GM21529 (cell line): Measurements from ENCODE around the gene BTBD8.

Source experiments
- ATAC-seq: cut with Tn5 transposase; IDR thresholded peaks from one replicate; pipeline ENCODE4 v1.9.1; 2021; ENCODE audit not compliant: unreplicated experiment

BTBD8 gene

DNA sequence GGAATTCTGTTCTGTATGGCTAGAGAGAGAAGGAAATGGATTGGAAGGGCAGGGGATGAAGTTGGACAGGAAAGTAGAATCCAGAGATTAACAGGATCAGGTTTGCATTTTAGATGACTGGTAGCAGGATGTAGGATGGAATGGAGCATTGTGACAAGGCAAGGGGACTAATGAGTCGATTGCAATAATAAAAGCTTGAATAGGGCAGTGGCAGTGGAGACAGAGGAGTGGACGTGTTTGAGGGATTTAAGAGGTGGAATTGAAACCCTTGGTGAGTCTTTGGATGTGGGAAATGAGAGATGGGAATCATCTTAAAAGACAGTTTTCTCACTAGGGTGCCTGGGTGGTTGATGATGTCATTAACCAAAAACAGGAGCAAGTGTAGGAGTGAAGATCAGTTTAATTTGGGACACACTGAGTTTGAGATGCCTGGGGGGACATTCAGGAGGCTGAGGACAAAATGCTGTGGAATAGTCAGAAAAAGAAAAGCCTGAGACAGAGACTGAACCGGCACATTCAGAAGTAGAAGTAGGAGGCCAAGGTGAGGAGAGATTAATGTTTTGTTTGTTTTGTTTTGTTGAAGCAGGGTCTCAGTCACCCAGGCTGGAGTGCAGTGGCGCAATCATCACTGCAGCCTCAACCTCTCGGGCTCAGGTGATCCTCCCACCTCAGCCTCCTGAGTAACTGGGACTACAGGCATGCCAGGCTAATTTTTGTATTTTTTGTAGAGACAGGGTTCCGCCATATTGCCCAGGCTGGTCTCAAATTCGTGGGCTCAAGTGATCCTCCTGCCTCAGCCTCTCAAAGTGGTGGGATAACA lies 108.5 kb downstream of the BTBD8 start:
- no peak for ATAC-seq

DNA sequence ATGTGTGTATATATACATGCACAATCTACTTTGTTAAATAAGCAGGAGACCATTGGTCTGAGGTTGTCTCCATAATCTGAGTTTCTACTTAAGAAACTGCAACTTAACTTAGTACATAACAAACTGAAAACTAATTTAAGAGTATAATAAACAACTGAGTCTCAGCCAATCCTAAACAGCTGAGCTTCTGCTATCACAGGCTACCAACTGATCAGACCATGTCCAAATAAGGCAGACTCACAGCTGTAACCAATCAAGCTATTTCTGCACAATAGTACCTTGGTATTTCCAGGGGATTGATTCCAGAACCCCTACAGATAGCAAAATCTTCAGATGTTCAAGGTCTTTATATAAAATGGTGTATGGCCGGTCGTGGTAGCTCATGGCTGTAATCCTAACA lies 111.6 kb downstream of the BTBD8 start:
- ATAC-seq, result no peak

DNA sequence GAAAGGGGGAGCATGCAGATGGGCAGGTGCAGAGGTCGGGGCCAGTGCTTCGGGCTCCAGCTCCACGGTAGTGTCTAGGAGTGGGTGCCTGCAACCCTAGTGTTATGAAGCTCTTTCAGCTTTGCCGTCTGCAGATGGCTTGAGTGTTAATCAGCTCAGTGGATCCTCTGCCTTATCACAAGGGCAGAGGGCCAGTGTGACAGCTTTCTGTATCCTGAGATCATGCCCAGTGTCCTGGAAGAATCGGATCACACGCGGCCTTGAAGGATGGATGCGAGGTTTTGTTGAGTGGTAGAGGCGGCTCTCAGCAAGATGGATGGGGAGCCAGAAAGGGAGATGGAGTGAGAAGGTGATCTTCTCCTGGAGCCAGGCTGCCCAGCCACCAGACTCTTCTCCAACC lies 112.1 kb downstream of the BTBD8 start:
- ATAC-seq, result no peak

DNA sequence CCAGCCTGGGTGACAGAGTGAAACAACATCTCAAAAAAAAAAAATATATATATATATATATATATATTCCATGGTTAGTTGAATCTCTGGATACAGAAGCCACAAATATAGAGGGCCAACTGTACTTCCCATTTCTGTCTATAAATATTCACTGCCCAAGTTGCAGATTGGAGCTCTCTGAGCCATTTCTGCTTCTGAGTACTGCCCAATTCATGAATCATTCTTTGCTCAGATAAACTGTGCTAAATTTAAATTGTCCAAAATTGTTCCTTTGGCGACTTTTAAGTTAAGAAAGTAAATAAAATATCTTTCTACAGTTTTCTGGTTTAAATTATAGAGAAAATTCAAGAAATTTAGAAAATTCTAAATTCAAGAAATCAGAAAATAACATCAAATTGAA lies 114.4 kb downstream of the BTBD8 start:
- ATAC-seq, result no peak

DNA sequence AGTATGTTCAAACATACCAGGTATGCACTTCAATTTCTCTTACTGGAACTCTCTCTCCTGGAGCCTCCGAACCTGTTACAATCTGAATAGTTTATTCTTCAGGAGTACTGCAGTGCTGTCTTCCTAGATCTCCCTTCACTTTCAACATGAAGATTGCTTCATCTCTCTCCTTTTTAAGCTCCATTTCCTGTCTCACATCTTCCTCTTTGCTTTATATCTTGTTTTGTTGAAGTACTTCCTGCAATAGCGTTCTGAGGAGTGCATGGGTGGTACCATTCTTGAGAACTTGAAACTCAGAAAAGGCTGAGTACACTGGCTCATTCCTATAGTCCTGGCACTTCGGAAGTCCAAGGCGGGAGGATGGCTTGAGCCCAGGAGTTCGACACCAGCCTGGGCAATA lies 121.8 kb downstream of the BTBD8 start:
- no peak for ATAC-seq

DNA sequence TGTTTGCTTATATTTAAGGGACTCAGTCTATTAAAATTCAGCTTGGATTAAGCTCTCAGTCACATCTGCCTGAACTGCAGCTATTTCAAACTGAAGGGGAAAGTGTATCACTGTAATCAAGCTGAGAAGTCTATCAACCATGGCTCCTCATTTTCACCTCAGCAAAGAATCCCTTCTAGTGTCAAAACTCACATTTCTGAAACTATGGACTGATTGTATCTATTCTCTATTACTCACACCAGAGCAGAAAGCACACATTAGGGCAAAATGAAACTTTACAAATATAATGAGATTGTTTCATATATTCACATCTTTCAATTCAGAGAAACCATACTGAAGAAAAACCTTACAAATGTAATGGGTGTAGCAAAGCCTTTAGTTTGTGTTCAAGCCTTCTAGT lies 123.0 kb downstream of the BTBD8 start:
- no peak for ATAC-seq

DNA sequence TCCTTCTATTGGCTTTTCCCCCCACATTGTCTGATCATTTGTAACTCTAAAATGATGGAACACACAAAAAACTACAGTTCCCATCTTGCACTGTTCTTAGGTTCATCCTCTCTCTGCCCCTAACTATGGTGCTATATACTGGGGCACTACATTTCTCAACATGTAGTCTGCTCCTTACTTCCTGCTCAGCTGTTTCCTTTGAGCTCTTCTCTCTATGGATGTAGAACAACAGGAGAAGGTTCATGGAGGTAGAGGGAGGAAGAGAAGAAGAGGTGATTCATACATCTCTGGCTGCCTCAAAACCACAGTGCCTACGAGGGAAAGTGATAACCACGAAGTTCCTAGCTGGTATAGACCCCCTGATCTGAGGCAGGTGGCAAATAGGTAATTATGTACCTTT lies 130.6 kb downstream of the BTBD8 start:
- ATAC-seq, result no peak

DNA sequence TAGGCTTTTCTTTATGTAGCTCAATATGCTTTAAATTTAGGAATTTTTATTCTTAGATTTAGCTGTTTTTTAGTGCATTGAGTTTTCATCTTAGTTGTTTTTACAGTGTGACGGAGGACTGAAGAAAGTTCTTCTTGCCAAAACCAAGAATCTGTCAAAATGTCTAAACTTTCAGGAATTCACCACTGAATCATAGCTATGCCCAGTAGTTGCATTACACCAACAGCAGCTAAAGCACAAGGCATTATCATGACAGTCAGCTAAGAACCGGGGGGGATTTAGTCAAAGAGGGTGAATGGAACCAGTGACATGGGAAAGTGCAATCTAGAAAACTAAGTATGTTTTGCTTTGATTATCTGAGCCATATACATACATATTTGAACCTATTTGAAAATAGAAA lies 131.0 kb downstream of the BTBD8 start:
- ATAC-seq, result no peak

DNA sequence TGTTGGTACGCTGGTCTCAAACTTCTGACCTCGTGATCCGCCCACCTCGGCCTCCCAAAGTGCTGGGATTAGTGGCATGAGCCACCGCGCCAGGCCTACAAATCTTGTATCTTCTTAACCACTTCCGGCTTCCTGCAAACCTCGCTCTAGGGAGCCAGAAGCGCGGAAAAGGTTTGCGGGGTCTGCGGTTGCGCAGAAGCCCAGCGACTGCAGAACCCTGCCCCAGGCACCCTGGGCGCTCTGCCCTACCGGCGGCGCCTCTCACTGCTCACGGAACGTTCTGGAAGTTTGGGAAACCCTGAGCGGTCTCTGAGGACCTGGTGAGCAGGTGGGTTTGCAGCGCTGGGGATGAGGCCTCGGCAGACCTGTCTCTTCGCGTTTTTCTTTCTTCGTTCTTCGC lies 137.6 kb downstream of the BTBD8 start, which contains the start of gene C1orf146:
Gene C1orf146 (plus strand): TSS at position 195 of the 400 bp plus-strand sequence. CDS start 13,506 bp downstream, outside the sequence.
- no peak for ATAC-seq

DNA sequence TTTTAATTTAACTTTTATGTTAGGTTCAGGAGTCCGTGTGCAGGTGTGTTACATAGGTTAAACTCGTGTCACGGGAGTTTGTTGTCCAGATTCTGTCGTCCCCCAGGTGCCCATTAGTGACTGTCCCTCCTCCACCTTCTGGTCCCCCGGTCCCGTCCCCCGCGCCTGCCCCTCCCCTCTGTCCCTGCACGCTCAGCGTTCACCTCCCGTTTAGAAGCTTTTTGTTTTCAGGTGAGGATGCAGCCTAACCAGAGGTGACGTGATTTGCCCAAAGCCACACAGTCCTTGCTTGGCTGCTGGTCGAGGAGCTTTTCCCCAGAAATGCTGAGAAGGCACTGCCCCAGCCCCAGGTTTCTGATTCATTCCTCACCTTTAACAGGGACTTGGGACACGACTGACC lies 138.4 kb downstream of the BTBD8 start:
- ATAC-seq, result no peak

DNA sequence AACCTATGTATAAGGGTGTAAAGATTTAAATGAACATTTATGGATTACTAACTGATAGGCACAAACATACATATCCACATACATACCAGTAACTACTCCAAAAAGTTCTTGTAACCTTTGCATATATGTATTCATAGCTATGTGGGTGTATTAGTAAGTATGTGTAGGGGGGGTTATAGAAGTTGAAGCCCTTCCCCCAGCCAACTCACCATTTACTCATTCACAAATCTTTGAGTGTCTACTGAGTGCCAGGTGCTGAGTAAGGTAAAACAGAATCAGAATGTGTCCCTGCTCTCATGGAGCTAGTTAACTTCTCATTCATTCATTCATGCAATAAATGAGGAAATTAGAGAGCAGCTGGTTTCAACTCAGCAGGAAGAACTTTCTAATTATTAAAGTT lies 138.9 kb downstream of the BTBD8 start:
- ATAC-seq, result no peak

DNA sequence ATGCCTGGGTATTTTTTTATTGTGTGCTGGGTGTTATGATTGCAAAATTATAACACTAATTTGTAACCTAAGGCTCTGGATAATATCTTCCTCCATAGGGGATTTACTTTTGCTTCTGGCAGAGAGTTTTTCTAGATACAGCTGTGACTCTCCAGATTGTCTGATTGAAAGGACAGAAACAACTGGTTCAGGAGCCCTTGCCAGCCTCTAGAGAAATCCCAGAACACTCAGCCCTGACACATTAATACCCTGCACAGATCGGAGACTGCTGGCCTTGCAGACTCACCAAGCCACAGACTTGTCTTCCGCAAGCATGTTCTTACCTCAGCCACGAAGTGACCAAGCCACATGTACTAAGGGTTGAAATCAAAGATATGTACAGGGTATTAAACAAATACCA lies 148.3 kb downstream of the BTBD8 start:
- ATAC-seq, result no peak

DNA sequence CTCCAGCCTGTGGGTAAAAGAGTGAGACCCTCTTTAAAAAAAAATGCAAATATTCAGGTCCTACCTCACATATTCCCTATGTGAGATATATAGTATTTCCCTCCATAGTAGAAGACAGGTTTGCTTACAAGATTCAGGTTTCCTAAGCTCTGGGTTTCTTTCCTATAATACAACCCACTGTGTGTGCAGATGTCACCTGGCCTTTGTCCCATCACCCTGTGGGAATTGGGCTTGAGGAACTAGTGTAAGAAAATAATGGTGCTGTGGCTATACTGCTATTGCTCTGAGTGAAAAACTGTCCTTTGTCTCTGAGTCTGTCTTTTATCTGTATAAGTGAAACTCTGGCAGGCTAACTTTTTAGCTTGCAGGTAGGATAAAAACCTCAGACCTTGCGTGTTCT lies 150.6 kb downstream of the BTBD8 start:
- no peak for ATAC-seq
